Tibial nerve (tissue), 4 donors: ENCODE measurements around the gene PGF. TPM values are rescaled to one million over a fixed set of nuclear protein-coding genes. Genes with fewer than 3 reads are reported as not detected.
"Not testable (repeated sequence)": the region's sequence is repeated elsewhere in the genome, so short reads cannot be mapped to it uniquely, and the experiment has no call there.

Experiments
- DNase-seq, 2 donors: peaks; one replicate each; pipeline ENCODE4 v3.0.0-alpha.2; 2019; ENCODE audit warnings: low spot score in 2 of 2
- H3K27ac ChIP-seq, 4 donors: fragments of 200-600 bp; sonication (generic) in 3 of 4; one replicate each; pipeline ENCODE4 v1.5.1; 2017 to 2019; ENCODE audit warnings: mild to moderate bottlenecking in 1 of 4
- H3K27me3 ChIP-seq, 2 donors: fragments of 200-600 bp; sonication (generic) in 1 of 2; one replicate each; pipeline versions ENCODE4 v1.5.1 to v1.6.0; 2017 to 2019
- H3K36me3 ChIP-seq, 3 donors: fragments of 200-600 bp; sonication (generic); one replicate each; pipeline ENCODE4 v1.5.1; 2018 to 2019
- H3K4me1 ChIP-seq, 4 donors: fragments of 200-600 bp; sonication (generic) in 3 of 4; one replicate each; pipeline ENCODE4 v1.5.1; 2017 to 2019
- H3K4me3 ChIP-seq, 4 donors: fragments of 200-600 bp; sonication (generic) in 3 of 4; one replicate each; pipeline ENCODE4 v1.5.1; 2017 to 2019; ENCODE audit warnings: mild to moderate bottlenecking in 1 of 4, moderate library complexity in 1 of 4
- H3K9me3 ChIP-seq, 4 donors: fragments of 200-600 bp; sonication (generic) in 3 of 4; one replicate each; pipeline ENCODE4 v1.5.1; 2017 to 2019
- CTCF ChIP-seq, 5 experiments: fragments of 200-600 bp in 3 of 5; fragments of 450-650 bp in 2 of 5; sonication (generic) in 3 of 5; IDR thresholded peaks; one replicate each; pipeline ENCODE4 v1.5.1; 2016 to 2019; ENCODE audit warnings: antibody characterized with exemption in 5 of 5, mild to moderate bottlenecking in 3 of 5, moderate library complexity in 2 of 5
- EP300 ChIP-seq, 2 donors: sonication (generic); formaldehyde crosslinking; IDR thresholded peaks; one replicate each; pipeline ENCODE4 v1.6.1; 2017; ENCODE audit warnings: antibody characterized with exemption in 2 of 2, mild to moderate bottlenecking in 1 of 2
- POLR2A ChIP-seq, 2 donors: fragments of 450-650 bp; IDR thresholded peaks; one replicate each; pipeline ENCODE4 v1.6.1; 2017; ENCODE audit warnings: antibody characterized with exemption in 2 of 2, mild to moderate bottlenecking in 2 of 2, moderate library complexity in 2 of 2
- WGBS, 2 donors: methylation state at CpG; one replicate each; pipeline ENCODE4 v1.1.5; 2018; 5-methylcytosine and 5-hydroxymethylcytosine counted together
- total RNA-seq, 4 donors: library from RNA; depleted of rRNA; stranded (reverse); fragments of >200 nt; gene quantifications; one replicate each; pipeline ENCODE4 v1.1.0, GENCODE V29; 2016

Gene PGF
- total RNA-seq, 4 donors from 2014 or later: 13.2 to 39.5 (median 18.0) TPM

- Histone ChIP-seq H3K36me3 (no peaks in the 10 kb centered on the region), H3K4me3 (no peak overlapping the region), H3K27ac (no peak overlapping the region), H3K4me1 (peaks cover 0 to 48% (median 30%) of the 10 kb centered on the region in 4 donors), H3K9me3 (no peaks in the 10 kb centered on the region), H3K27me3 (no peaks in the 10 kb centered on the region)
- no peak for TF ChIP-seq EP300 (IDR thresholded peaks at IDR 0.05)
- TF ChIP-seq POLR2A (IDR thresholded peaks at IDR 0.05): no peak
- no peak for TF ChIP-seq CTCF (IDR thresholded peaks at IDR 0.05)
- no peak for DNase-seq
- 59 to 75% methylated on average over 9 of the region's 9 CpGs for WGBS, 2 donors
Observed at GRCh38 chr14:74935360-74935680, 20.1 kb downstream of the PGF start.

GRCh38 chr14:74934476-74935359 is 20.7 kb downstream of the PGF start:
- H3K4me3 ChIP-seq: no peak overlapping the region
- H3K9me3 ChIP-seq: no peaks in the 10 kb centered on the region
- TF ChIP-seq CTCF (IDR thresholded peaks at IDR 0.05) (no peak), POLR2A (IDR thresholded peaks at IDR 0.05) (no peak), EP300 (IDR thresholded peaks at IDR 0.05) (no peak)
- H3K27me3 ChIP-seq: no peaks in the 10 kb centered on the region
- no peaks in the 10 kb centered on the region for H3K36me3 ChIP-seq
- WGBS, 2 donors: 57 to 60% methylated on average over 25 of the region's 26 CpGs
- H3K27ac ChIP-seq: peak overlapping the region in 2 of 4 donors; percentile 41 to 64
- DNase-seq: no peak
- H3K4me1 ChIP-seq: peaks cover 0 to 42% (median 24%) of the 10 kb centered on the region in 4 donors

- 51 to 60% methylated on average over 4 of the region's 4 CpGs for WGBS, 2 donors
- peak overlapping the region in 2 of 4 donors; percentile 41 to 64 for H3K27ac ChIP-seq
- H3K36me3 ChIP-seq: no peaks in the 10 kb centered on the region
- H3K9me3 ChIP-seq: no peaks in the 10 kb centered on the region
- no peak for DNase-seq
- H3K27me3 ChIP-seq: no peaks in the 10 kb centered on the region
- no peak overlapping the region for H3K4me3 ChIP-seq
- peaks cover 0 to 36% (median 17%) of the 10 kb centered on the region in 4 donors for H3K4me1 ChIP-seq
- TF ChIP-seq EP300 (IDR thresholded peaks at IDR 0.05): no peak
- TF ChIP-seq CTCF (IDR thresholded peaks at IDR 0.05): no peak
- TF ChIP-seq POLR2A (IDR thresholded peaks at IDR 0.05): no peak
Observed at GRCh38 chr14:74934041-74934440, 21.4 kb downstream of the PGF start.

- peak overlapping the region in 2 of 4 donors; percentile 62 to 70 for H3K27ac ChIP-seq
- DNase-seq, H3K9me3 ChIP-seq, H3K27me3 ChIP-seq, H3K36me3 ChIP-seq, H3K4me3 ChIP-seq: not testable (repeated sequence)
- peaks cover 0 to 31% (median 15%) of the 10 kb centered on the region in 4 donors for H3K4me1 ChIP-seq
- 67 to 74% methylated on average over 4 of the region's 4 CpGs for WGBS, 2 donors
Observed at GRCh38 chr14:74932936-74933335, 22.5 kb downstream of the PGF start.

GRCh38 chr14:74932401-74932901 is 22.9 kb downstream of the PGF start:
- Histone ChIP-seq H3K4me1 (peaks cover 0 to 31% (median 15%) of the 10 kb centered on the region in 4 donors), H3K36me3 (no peaks in the 10 kb centered on the region), H3K27me3 (no peaks in the 10 kb centered on the region), H3K9me3 (no peaks in the 10 kb centered on the region), H3K4me3 (no peak overlapping the region), H3K27ac (peak overlapping the region in 2 of 4 donors; percentile 62 to 70)
- WGBS, 2 donors: 12 to 13% methylated on average over 6 of the region's 6 CpGs
- TF ChIP-seq CTCF (IDR thresholded peaks at IDR 0.05) (no peak), EP300 (IDR thresholded peaks at IDR 0.05) (peak in 1 of 2 donors; percentile 75)
- peak in 1 of 2 donors; percentile 65 for DNase-seq

- H3K9me3 ChIP-seq, H3K27me3 ChIP-seq, H3K27ac ChIP-seq, DNase-seq, H3K36me3 ChIP-seq, H3K4me3 ChIP-seq: not testable (repeated sequence)
- WGBS, 2 donors: 80 to 86% methylated on average over 9 of the region's 9 CpGs
- H3K4me1 ChIP-seq: peaks cover 0 to 31% (median 15%) of the 10 kb centered on the region in 4 donors
Observed at GRCh38 chr14:74931744-74932143, 23.7 kb downstream of the PGF start.
